Spleen (tissue), 7 donors: ENCODE data around the gene NFATC2.

ENCODE experiments used
- CTCF ChIP-seq, 11 experiments: fragments of 200-600 bp in 7 of 11; fragments of 450-650 bp in 4 of 11; sonication (generic) in 4 of 11; IDR thresholded peaks in 8 of 11; conservative IDR thresholded peaks in 3 of 11; 1 replicate in 7 of 11; 2 replicates in 4 of 11; pipeline versions ENCODE4 v1.4.0 to v1.8.0; 2016 to 2021; ENCODE audit warnings: antibody characterized with exemption in 11 of 11, inconsistent platforms in 4 of 11, mild to moderate bottlenecking in 1 of 11
- POLR2A ChIP-seq, 3 donors: fragments of 450-650 bp; IDR thresholded peaks; one replicate each; pipeline ENCODE4 v1.5.1; 2017; ENCODE audit warnings: antibody characterized with exemption in 3 of 3, mild to moderate bottlenecking in 1 of 3
- donor health status: DM: no; HTN: no; CAD: no; lungs with moderate emphysema.
- donor health status: DM: no; HTN: no; CAD: no.
- donor health status: DM: no; HTN: no; CAD: no.

DNA sequence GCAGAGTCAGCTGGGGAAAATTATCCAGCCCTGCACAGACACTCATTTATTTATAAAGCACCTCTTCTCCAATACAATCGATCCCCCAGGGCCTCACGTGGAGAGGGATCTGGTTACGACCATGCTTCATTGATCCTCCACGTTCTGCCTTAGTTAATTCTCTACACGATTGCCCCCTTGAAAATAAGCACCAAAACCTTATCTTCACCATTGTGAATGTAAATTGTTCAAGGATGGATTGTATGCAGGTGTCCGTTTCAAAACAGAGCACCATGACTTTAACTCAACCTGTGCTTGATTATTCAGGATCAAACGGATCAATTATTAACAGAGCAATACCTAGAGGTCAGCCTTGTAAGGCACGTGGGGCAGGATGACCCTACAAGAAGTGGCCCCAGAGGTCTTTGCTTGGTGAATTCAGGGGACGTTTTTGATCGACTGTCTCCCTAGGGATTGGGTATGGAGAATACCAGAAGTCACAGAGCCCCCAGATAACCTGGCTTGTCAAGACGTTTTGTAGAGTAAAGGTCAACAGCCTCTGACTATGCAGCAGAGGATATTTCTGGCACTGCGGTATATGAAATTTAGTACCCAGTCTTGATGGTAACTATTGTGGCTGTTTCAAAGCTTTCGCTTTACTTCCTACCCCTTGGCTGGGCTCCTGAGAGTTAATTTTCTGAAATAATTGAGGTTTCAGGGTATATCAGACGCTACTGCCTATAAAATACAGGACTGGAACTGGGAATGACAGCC, 112.1 kb downstream of the NFATC2 start:
- TF ChIP-seq CTCF (IDR thresholded peaks at IDR 0.05 in 8 of 11, conservative IDR thresholded peaks at IDR 0.05 in 3 of 11) (no peak), POLR2A (IDR thresholded peaks at IDR 0.05) (no peak)
